ENCODE results near the gene COMMD1. TPM values are rescaled to one million over a fixed set of nuclear protein-coding genes. Genes with fewer than 3 reads are reported as not detected.
"Not testable (repeated sequence)": the region's sequence is repeated elsewhere in the genome, so short reads cannot be mapped to it uniquely, and the experiment has no call there.

Gene COMMD1
- total and polyA plus RNA-seq, 7 donors: 33.6 to 67.3 (median 49.1) TPM

DNA sequence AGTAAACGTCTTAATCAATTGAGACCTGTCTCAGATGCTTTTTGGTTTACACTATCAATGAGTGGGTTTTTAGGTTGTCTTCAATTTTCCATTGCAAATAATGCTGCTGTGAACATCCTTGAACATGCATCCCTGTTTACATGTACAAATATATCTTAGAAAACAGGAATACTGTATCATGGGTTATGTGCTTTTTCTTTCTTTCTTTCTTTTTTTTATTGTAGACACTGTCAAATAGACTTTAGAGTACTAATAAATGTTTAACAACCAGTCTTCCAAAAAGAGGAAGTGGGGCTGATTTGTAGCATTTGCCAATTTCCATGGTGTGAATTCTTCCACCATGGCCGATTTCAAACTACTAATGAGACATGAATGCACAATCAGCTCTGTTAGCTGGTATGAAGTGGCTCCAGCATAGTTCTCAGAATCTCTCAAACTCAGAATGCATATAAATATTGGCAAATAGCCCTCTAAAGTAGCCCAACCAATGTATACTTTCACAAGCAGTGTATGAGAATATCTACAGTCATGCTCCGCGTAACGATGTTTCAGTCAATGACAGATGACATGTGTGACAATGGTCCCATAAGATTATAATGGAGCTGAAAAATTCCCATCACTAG lies 240.1 kb downstream of the COMMD1 start:
- H3K36me3 ChIP-seq (ENCODE audit: insufficient read depth in 1 of 2, low read depth in 1 of 2): no peaks in the 10 kb centered on the region
- H3K27me3 ChIP-seq (ENCODE audit: insufficient read depth in 3 of 3, low read length in 2 of 3): no peaks in the 10 kb centered on the region
- TF ChIP-seq, protein P1, sequence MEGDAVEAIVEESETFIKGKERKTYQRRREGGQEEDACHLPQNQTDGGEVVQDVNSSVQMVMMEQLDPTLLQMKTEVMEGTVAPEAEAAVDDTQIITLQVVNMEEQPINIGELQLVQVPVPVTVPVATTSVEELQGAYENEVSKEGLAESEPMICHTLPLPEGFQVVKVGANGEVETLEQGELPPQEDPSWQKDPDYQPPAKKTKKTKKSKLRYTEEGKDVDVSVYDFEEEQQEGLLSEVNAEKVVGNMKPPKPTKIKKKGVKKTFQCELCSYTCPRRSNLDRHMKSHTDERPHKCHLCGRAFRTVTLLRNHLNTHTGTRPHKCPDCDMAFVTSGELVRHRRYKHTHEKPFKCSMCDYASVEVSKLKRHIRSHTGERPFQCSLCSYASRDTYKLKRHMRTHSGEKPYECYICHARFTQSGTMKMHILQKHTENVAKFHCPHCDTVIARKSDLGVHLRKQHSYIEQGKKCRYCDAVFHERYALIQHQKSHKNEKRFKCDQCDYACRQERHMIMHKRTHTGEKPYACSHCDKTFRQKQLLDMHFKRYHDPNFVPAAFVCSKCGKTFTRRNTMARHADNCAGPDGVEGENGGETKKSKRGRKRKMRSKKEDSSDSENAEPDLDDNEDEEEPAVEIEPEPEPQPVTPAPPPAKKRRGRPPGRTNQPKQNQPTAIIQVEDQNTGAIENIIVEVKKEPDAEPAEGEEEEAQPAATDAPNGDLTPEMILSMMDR (IDR thresholded peaks at IDR 0.05): no peak
- ATAC-seq (no peak), DNase-seq (no peak)
- H3K4me1 ChIP-seq: no peaks in the 10 kb centered on the region
- WGBS, 3 donors: 79 to 84% (median 82%) methylated on average over 5 of the region's 5 CpGs
- intact Hi-C loops (cut with DNase I): no loop called here
- H3K4me3 ChIP-seq: no peak overlapping the region
- H3K27ac ChIP-seq: no peak overlapping the region
- no peaks in the 10 kb centered on the region for H3K9me3 ChIP-seq

DNA sequence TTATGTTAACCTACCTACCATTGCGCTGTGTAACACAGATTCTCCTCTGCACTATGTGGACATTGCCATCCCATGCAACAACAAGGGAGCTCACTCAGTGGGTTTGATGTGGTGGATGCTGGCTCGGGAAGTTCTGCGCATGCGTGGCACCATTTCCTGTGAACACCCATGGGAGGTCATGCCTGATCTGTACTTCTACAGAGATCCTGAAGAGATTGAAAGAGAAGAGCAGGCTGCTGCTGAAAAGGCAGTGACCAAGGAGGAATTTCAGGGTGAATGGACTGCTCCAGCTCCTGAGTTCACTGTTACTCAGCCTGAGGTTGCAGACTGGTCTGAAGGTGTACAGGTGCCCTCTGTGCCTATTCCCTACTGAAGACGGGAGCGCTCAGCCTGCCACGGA lies 241.3 kb downstream of the COMMD1 start:
- H3K27ac ChIP-seq; intact Hi-C loops (cut with DNase I); ATAC-seq; H3K4me3 ChIP-seq; H3K36me3 ChIP-seq (ENCODE audit: insufficient read depth in 1 of 2, low read depth in 1 of 2); H3K9me3 ChIP-seq; H3K27me3 ChIP-seq (ENCODE audit: insufficient read depth in 3 of 3, low read length in 2 of 3); DNase-seq: not testable (repeated sequence)
- H3K4me1 ChIP-seq: peaks cover 11% of the 10 kb centered on the region
- WGBS, 3 donors: 76 to 90% (median 87%) methylated on average over 7 of the region's 7 CpGs

DNA sequence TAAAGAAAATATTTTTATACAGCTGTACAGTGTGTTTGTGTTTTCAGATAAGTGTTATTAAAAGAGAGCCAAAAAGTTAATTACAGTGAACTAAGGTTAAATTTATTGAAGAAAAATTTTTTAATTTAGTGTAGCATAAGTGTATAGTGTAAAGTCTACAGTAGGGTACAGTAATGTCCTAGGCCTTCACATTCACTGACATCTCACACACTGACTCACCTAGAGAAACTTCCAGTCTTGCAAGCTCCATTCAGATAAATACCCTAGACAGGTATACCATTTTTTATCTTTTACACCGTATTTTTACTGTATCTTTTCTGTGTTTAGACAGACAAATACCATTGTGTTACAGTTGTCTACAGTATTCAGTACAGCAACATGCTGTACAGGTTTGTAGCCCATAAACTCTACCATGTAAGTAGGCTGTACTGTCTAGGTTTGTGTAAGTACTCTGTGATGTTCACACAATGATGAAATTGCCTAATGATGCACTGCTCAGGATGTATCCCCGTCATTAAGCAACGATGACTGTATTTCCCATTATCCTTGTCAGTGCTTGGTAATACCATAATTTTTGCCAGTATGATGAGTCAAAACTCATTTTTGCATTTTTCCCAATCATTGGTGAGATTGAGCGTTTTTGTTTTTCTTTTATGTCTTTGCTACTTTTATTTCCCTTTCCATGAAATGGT lies 242.3 kb downstream of the COMMD1 start:
- ATAC-seq (no peak), DNase-seq (no peak)
- 88 to 95% (median 93%) methylated on average over 4 of the region's 4 CpGs for WGBS, 3 donors
- Histone ChIP-seq H3K9me3 (no peaks in the 10 kb centered on the region), H3K27ac (no peak overlapping the region), H3K36me3 (ENCODE audit: insufficient read depth in 1 of 2, low read depth in 1 of 2) (no peaks in the 10 kb centered on the region), H3K4me3 (no peak overlapping the region), H3K4me1 (peaks cover 11% of the 10 kb centered on the region), H3K27me3 (ENCODE audit: insufficient read depth in 3 of 3, low read length in 2 of 3) (no peaks in the 10 kb centered on the region)
- intact Hi-C loops (cut with DNase I): no loop called here
- TF ChIP-seq, protein P1 (IDR thresholded peaks at IDR 0.05): no peak

DNA sequence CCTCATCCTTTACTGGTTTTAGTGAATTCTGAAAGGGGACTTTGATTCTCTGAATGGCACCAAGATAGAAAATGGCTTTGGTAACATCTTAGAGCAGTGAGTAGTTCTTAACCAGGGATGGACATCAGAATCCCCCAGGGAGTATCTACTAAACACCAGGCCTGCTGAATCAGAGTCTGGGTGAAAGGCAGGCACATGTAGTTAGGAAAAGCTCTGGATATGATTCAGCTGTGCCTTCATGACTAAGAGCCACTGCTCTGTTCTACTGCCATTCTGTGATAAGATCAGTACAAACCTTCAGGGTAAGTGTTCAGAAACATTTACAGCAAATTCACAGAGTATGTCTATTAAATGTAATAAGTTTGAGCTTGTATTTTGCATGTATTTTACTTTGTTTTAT lies 244.2 kb downstream of the COMMD1 start:
- no peak overlapping the region for H3K27ac ChIP-seq

More for the DNA sequence above, 244.2 kb downstream of the COMMD1 start:
- Histone ChIP-seq H3K36me3 (ENCODE audit: insufficient read depth in 1 of 2, low read depth in 1 of 2) (no peaks in the 10 kb centered on the region), H3K4me1 (peaks cover 11% of the 10 kb centered on the region), H3K9me3 (no peaks in the 10 kb centered on the region), H3K4me3 (no peak overlapping the region), H3K27me3 (ENCODE audit: insufficient read depth in 3 of 3, low read length in 2 of 3) (no peaks in the 10 kb centered on the region)
- TF ChIP-seq, protein P1 (IDR thresholded peaks at IDR 0.05): no peak
- DNase-seq: no peak
- intact Hi-C loops (cut with DNase I): no loop called here
- peak in 3 of 4 donors; percentile 47 to 69 (median 67) for ATAC-seq

Measured in psoas muscle (tissue), 8 donors.